GM12892 (cell line): ENCODE results near the gene ANK2.

Source experiments
- POLR2A ChIP-seq: IDR thresholded peaks from 2 replicates; pipeline ENCODE4 v1.6.1; 2011; ENCODE audit warnings: low read depth, low read length, control low read depth
- POLR2AphosphoS5 ChIP-seq: IDR thresholded peaks from 2 replicates; pipeline ENCODE4 v1.6.1; 2011; ENCODE audit warnings: low read depth, low read length, control low read depth
- TAF1 ChIP-seq: IDR thresholded peaks from 2 replicates; pipeline ENCODE4 v1.6.1; 2011; ENCODE audit warnings: low read depth, mild to moderate bottlenecking, control low read depth, low read length, borderline replicate concordance

DNA sequence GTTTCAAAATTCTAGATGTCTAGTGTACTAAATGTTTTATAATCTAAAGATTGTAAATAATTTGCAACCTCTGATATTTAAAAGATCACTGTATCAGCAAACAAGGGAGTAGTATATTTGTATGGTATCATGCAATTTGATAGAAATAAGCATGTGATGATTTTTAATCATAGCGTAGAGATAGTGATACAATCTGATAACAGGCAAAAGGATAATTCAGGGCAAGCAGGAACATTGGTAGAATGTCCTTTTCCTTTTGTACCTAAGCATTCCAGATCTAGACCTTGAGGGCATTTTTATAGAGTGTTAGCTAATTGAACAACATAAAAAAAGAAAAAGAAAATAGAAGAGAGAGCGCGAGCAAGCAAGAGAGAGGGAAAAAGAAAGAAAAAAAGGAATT lies 1.4 kb downstream of the ANK2 start:
- no peak for TF ChIP-seq POLR2A
- TF ChIP-seq POLR2AphosphoS5 = no peak
- no peak for TF ChIP-seq TAF1
